ENCODE results near the gene CDKN3.

The CDKN3 gene

DNA sequence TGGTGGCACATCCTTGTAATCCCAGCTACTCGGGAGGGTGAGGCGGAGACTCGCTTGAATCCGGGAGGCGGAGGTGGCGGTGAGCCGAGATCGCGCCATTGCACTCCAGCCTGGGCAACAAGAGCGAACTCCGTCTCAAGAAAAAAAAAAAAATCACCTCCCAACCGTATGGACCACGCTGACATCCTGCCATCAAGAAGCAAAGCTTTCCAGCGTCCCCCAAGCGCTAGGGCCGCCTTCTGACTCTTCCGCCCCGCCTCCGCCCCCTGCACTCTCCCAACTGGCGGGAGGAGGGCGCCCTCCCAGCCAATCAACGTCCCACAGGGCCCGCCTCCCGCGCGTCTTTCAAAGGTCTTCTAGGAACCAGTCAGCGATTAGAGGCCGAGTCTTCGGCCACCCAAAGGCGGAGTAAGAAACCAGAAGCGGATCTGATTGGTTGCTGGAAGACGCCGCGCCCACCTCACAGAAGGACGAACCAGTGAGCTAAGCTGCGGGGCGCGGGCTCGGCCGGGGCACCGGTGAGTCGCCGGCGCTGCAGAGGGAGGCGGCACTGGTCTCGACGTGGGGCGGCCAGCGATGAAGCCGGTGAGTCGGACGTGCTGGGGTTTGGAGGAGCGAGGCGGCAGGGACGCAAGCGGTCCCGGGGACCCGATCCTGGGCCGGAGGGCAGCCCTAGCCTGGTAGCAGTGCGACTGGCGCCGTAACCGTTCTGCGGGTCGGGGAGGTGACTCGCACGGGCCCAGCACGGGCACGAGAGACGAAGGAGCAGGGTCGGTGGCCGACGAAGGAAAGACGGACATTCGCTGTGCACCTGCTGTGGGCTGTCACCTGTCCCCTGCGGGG, at the start of gene CDKN3:
CDKN3 (plus strand) TSS at position 515 of the 843 bp plus-strand sequence; CDS start at position 577, 62 bp downstream.
- TF ChIP-seq CTCF (IDR thresholded peaks at IDR 0.05; ENCODE audit: extremely low read depth, missing control alignments), result peak; percentile 20
- peak; percentile 98 for DNase-seq (ENCODE audit: low spot score)

- no peak for TF ChIP-seq CTCF (IDR thresholded peaks at IDR 0.05; ENCODE audit: extremely low read depth, missing control alignments)
- no peak for DNase-seq (ENCODE audit: low spot score)
These were observed 49.8 kb upstream of the CDKN3 start for GRCh38 chr14:54347044-54347443.

- peak; percentile 53 for DNase-seq (ENCODE audit: low spot score)
- TF ChIP-seq CTCF (IDR thresholded peaks at IDR 0.05; ENCODE audit: extremely low read depth, missing control alignments), result peak; percentile 46
These were observed 48.7 kb upstream of the CDKN3 start for GRCh38 chr14:54348001-54348611.

GRCh38 chr14:54348923-54349620, 47.7 kb upstream of the CDKN3 start:
- TF ChIP-seq CTCF (IDR thresholded peaks at IDR 0.05; ENCODE audit: extremely low read depth, missing control alignments), result no peak
- no peak for DNase-seq (ENCODE audit: low spot score)

GRCh38 chr14:54349713-54350112, 47.1 kb upstream of the CDKN3 start:
- TF ChIP-seq CTCF (IDR thresholded peaks at IDR 0.05; ENCODE audit: extremely low read depth, missing control alignments), result no peak

DNA sequence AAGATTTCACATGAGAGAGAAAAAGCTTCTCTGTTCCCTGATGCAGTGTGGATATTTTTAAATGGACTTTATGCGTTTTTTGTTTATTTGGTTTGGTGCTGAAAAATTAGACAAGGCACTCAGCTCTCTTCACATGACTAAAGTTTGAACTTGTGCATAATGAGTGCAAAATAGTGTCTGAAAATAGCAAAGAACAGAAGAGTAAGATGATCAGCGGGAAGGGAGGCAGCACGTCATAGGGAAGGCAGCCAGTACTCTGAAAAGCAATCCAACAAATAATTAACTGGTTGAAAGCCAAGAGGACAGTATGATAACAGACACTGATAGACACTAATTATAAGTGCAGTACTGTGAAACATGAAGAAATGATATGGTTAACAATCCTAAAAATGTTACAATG, 46.6 kb upstream of the CDKN3 start:
- no peak for DNase-seq (ENCODE audit: low spot score)
- TF ChIP-seq CTCF (IDR thresholded peaks at IDR 0.05; ENCODE audit: extremely low read depth, missing control alignments), result no peak

More at GRCh38 chr14:54349713-54350112, 47.1 kb upstream of the CDKN3 start:
- DNase-seq (ENCODE audit: low spot score), result no peak

DNA sequence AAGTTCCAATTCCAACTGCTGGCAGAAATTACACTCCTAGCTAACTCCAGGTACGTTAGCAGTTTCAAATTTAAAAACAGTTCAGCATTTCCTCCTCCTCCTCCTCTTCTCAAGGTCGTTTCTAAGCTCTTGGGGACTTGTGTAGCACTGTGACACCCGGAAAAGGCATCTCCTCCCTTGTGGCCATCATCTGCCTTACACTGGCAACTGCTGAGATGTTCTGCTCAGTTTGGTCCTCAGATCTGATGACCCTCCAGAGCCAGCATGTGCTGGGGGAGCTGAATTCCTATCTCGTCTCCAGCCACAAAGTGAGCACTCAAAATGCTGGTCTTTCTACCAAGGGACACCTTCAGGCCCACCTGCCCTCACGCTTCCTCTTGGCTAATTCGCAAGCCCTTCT, 43.5 kb upstream of the CDKN3 start:
- TF ChIP-seq CTCF (IDR thresholded peaks at IDR 0.05; ENCODE audit: extremely low read depth, missing control alignments), result no peak
- no peak for DNase-seq (ENCODE audit: low spot score)
